MM.1S (cell line): ENCODE data around the gene AGAP1.

Experiments
- DNase-seq: peaks from one replicate; pipeline ENCODE4 v3.0.0-alpha.2; 2015
- H2AFZ ChIP-seq: fragments of 300-600 bp; sonication (generic); 2 replicates; pipeline ENCODE4 v1.6.0; 2016; ENCODE audit warnings: antibody characterized with exemption, low read length
- H3F3A ChIP-seq: fragments of 300-600 bp; sonication (generic); 2 replicates; pipeline ENCODE4 v1.6.1; 2016; ENCODE audit warnings: mild to moderate bottlenecking, antibody characterized with exemption, low read length, moderate library complexity, mixed read lengths; ENCODE audit not compliant: insufficient read depth
- H3K27ac ChIP-seq: fragments of 300-600 bp; sonication (generic); 2 replicates; pipeline ENCODE4 v1.5.1; 2016; ENCODE audit warnings: mild to moderate bottlenecking, low read length
- H3K27me3 ChIP-seq: fragments of 300-600 bp; sonication (generic); replicated peaks from 2 replicates; pipeline ENCODE4 v1.6.0; 2016; ENCODE audit warnings: low read length; ENCODE audit not compliant: insufficient read depth
- H3K36me3 ChIP-seq: fragments of 300-600 bp; sonication (generic); replicated peaks from 2 replicates; pipeline ENCODE4 v1.6.1; 2016; ENCODE audit warnings: mild to moderate bottlenecking, low read length, mixed read lengths; ENCODE audit not compliant: insufficient read depth
- H3K4me1 ChIP-seq: fragments of 300-600 bp; sonication (generic); 2 replicates; pipeline ENCODE4 v1.6.1; 2016; ENCODE audit warnings: low read length, mixed read lengths
- H3K4me2 ChIP-seq: fragments of 300-600 bp; sonication (generic); 2 replicates; pipeline ENCODE4 v1.6.0; 2016; ENCODE audit warnings: low read depth, low read length
- H3K4me3 ChIP-seq: fragments of 300-600 bp; sonication (generic); 2 replicates; pipeline ENCODE4 v1.5.1; 2016; ENCODE audit warnings: low read length, mixed read lengths
- H3K79me2 ChIP-seq: fragments of 300-600 bp; sonication (generic); 2 replicates; pipeline ENCODE4 v1.6.1; 2016; ENCODE audit warnings: mixed run types, low read length, mixed read lengths
- H3K9ac ChIP-seq: fragments of 300-600 bp; sonication (generic); 2 replicates; pipeline ENCODE4 v1.6.1; 2016; ENCODE audit warnings: low read length, mixed read lengths
- H3K9me2 ChIP-seq: fragments of 300-600 bp; sonication (generic); replicated peaks from 2 replicates; pipeline ENCODE4 v1.6.1; 2016; ENCODE audit warnings: mild to moderate bottlenecking, low read length, mixed read lengths; ENCODE audit not compliant: insufficient read depth
- H3K9me3 ChIP-seq: fragments of 300-600 bp; sonication (generic); replicated peaks from 2 replicates; pipeline ENCODE4 v1.6.1; 2016; ENCODE audit warnings: mild to moderate bottlenecking, low read length, mixed read lengths; ENCODE audit not compliant: insufficient read depth
- H4K20me1 ChIP-seq: fragments of 300-600 bp; sonication (generic); 2 replicates; pipeline ENCODE4 v1.6.1; 2016; ENCODE audit warnings: mild to moderate bottlenecking, low read length, moderate library complexity, mixed read lengths; ENCODE audit not compliant: insufficient read depth
- EZH2 ChIP-seq: fragments of 300-600 bp; sonication (generic); optimal IDR thresholded peaks from 2 replicates; pipeline ENCODE3; 2017; ENCODE audit warnings: low read depth, mild to moderate bottlenecking, antibody characterized with exemption, low read length, mixed read lengths
- EZH2phosphoT487 ChIP-seq: fragments of 300-600 bp; sonication (generic); IDR thresholded peaks from 2 replicates; pipeline ENCODE4 v1.6.1; 2018; ENCODE audit warnings: antibody characterized with exemption, low read length
- TF ChIP-seq, protein P1 (sequence below): fragments of 300-600 bp; sonication (generic); IDR thresholded peaks from 2 replicates; pipeline ENCODE4 v1.5.1; 2016; ENCODE audit warnings: antibody characterized with exemption, low read length, mixed read lengths

AGAP1 gene

DNA sequence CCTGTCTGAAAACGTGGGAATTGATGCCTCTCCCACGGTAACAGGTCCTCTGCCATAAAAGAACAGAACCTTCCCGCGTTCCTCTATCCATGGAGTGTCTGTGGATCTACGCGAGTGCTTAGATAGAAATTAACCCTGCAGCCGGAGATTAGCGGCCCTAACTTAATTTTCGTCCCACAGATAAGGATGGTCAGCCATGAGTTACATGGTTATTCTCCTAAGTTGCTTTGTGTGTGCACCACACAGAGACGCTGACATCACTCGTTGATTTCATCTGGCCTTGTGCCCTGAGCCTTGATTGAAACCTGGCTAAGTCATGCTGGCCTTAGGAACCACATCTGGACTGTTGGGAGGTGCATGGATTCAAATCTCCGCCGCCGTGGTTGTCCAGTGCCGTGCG is 542.2 kb downstream of the AGAP1 start:
- H3K4me1 ChIP-seq = no peaks in the 10 kb centered on the region
- H3K36me3 ChIP-seq = no peaks in the 10 kb centered on the region
- H3K9me3 ChIP-seq = no peaks in the 10 kb centered on the region
- H3K9me2 ChIP-seq = no peaks in the 10 kb centered on the region
- H3K27ac ChIP-seq = no peak overlapping the region
- no peaks in the 10 kb centered on the region for H3K79me2 ChIP-seq
- H4K20me1 ChIP-seq = no peaks in the 10 kb centered on the region
- no peak overlapping the region for H3K4me3 ChIP-seq
- H3K4me2 ChIP-seq = no peak overlapping the region
- TF ChIP-seq EZH2phosphoT487 (no peak), EZH2 (no peak)
- TF ChIP-seq, protein P1, sequence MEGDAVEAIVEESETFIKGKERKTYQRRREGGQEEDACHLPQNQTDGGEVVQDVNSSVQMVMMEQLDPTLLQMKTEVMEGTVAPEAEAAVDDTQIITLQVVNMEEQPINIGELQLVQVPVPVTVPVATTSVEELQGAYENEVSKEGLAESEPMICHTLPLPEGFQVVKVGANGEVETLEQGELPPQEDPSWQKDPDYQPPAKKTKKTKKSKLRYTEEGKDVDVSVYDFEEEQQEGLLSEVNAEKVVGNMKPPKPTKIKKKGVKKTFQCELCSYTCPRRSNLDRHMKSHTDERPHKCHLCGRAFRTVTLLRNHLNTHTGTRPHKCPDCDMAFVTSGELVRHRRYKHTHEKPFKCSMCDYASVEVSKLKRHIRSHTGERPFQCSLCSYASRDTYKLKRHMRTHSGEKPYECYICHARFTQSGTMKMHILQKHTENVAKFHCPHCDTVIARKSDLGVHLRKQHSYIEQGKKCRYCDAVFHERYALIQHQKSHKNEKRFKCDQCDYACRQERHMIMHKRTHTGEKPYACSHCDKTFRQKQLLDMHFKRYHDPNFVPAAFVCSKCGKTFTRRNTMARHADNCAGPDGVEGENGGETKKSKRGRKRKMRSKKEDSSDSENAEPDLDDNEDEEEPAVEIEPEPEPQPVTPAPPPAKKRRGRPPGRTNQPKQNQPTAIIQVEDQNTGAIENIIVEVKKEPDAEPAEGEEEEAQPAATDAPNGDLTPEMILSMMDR = no peak
- no peak overlapping the region for H3K9ac ChIP-seq
- no peaks in the 10 kb centered on the region for H3F3A ChIP-seq
- H3K27me3 ChIP-seq = no peaks in the 10 kb centered on the region
- no peak for DNase-seq
- H2AFZ ChIP-seq = no peak overlapping the region

DNA sequence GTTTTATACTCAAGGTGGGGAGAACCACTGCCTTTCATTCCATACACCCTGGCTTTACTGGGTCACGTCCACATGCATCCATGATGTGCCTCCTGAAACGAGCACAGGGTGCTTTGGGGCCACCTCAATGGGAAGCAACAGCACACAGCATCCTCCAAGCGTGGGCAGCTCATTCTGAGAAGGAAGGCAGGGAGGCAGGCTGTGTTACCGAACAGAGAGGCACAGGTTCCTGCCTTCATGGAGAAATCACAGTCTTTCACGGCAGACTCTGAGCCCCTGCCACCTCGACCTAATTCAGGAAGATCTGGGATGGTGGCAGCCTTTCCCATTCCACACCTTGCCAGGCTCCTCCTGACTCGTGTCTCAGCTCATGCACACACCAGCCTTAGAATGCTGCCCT is 544.3 kb downstream of the AGAP1 start:
- no peak for DNase-seq
- Histone ChIP-seq H3K4me3 (no peak overlapping the region), H3K9me2 (no peaks in the 10 kb centered on the region), H3K4me1 (no peaks in the 10 kb centered on the region), H2AFZ (no peak overlapping the region), H4K20me1 (no peaks in the 10 kb centered on the region), H3K79me2 (no peaks in the 10 kb centered on the region), H3K9ac (no peak overlapping the region), H3K27me3 (no peaks in the 10 kb centered on the region), H3K36me3 (no peaks in the 10 kb centered on the region), H3K4me2 (no peak overlapping the region), H3K9me3 (no peaks in the 10 kb centered on the region), H3F3A (no peaks in the 10 kb centered on the region), H3K27ac (no peak overlapping the region)
- TF ChIP-seq EZH2 = no peak
- TF ChIP-seq EZH2phosphoT487 = no peak
- TF ChIP-seq, protein P1 = no peak

DNA sequence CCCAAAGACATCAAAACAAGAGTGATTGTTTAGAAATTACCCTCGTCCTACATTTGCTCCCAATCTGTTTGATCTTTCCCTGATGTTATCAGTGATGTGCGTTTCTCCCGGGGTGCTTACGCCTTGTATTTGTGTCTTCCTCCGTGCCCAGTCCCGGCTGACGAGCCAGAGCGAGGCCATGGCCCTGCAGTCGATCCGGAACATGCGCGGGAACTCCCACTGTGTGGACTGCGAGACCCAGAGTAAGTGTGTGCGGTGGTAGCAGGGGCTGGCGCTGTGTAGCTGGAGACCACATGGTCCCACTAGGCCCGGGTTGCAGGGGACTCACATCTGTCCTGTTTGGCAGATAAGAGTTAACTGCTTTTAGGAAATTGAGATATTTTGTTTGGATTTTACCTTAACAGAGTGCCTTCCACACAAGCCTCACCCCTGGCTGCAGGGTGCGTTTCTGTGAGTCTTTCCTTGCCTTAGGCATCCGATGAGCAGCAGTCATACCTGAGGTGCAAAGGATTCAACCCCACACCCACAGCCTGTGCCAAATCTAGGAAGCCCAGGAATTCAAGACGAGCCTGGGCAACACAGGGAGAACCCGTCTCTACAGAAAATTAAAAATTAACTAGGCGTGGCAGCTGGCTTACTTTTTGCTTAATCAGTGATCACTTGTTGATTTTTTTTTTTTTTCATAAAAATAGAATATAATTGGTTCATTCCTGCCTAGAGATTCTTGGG is 546.9 kb downstream of the AGAP1 start:
- H2AFZ ChIP-seq = no peak overlapping the region
- no peak for TF ChIP-seq EZH2phosphoT487
- TF ChIP-seq, protein P1 = no peak
- TF ChIP-seq EZH2 = no peak
- no peaks in the 10 kb centered on the region for H3K79me2 ChIP-seq

More for the DNA sequence above, 546.9 kb downstream of the AGAP1 start:
- Histone ChIP-seq H4K20me1 (no peaks in the 10 kb centered on the region), H3K9ac (no peak overlapping the region), H3K27ac (no peak overlapping the region), H3K9me3 (no peaks in the 10 kb centered on the region), H3F3A (no peaks in the 10 kb centered on the region), H3K27me3 (no peaks in the 10 kb centered on the region), H3K9me2 (no peaks in the 10 kb centered on the region), H3K4me1 (no peaks in the 10 kb centered on the region), H3K36me3 (no peaks in the 10 kb centered on the region), H3K4me3 (no peak overlapping the region), H3K4me2 (no peak overlapping the region)
- DNase-seq = no peak
